HG03025 (cell line): Measurements from ENCODE around the gene MBD3L2.
"Not testable (repeated sequence)": the region's sequence is repeated elsewhere in the genome, so short reads cannot be mapped to it uniquely, and the experiment has no call there.

ENCODE experiments used
- ATAC-seq: cut with Tn5 transposase; IDR thresholded peaks from one replicate; pipeline ENCODE4 v1.9.1; 2021; ENCODE audit warnings: mild to moderate bottlenecking, moderate library complexity; ENCODE audit not compliant: unreplicated experiment, low FRiP score

Gene MBD3L2

DNA sequence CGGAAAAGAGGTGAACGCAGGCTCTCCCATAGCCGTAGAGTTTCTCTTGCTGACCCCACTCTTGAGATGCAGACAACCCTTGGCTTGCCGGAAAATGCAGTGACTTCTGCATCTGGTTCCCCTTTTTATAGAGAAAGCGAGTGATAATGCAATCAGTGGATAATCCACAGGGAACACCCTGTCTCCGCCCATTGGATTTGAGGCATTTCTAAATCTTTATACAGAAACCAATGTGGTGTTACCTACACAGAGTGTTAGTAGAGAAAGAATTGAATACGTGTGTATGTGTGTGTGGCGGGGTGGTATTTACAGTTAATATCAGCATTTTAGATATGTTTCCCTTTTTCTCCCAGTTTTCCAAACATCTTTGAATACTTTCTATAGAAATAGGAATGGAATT lies 9.5 kb downstream of the MBD3L2 start, which contains the start of gene MBD3L3:
TSS of gene MBD3L3 (minus strand) at position 101 of the 400 bp plus-strand sequence. CDS start at position 30, 71 bp downstream.
- ATAC-seq: not testable (repeated sequence)

DNA sequence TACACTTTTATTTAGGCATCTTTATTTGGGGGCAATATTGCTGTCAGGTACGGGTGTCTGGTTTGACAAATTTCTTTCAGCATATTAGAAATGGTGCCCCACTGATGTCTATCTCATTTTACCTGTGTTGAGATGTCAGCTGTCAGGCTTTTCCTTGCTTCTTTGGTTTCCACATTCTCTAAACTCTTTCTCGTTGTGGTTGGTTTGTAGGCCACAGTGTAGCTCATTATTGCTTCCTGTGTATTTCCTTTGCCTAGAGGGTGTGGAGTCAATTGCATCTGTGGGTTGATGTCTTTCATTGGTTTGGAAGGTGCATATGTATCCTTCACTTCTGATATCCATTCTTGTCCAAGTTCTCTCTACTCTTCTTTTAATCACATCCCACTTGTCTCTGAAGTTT lies 10.9 kb downstream of the MBD3L2 start:
- not testable (repeated sequence) for ATAC-seq

DNA sequence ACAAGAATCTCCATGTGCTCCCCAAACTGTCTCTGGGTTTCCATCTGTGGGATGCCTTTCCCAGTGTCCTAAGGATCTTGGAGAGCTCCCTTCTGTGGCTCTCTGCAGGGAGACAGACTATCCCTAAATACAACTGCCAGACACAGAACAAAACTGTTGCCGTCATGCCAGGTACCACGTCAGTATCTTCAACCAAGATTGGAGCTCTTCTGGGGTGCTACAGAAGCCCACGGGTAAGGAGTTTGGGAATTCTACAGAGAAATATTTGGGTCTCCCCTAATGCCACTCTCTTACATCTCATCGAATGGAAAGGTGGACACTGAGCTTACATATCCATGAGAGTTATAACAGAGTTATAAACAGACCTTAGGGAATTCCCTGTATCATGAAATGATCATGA lies 14.2 kb downstream of the MBD3L2 start:
- ATAC-seq: no peak

DNA sequence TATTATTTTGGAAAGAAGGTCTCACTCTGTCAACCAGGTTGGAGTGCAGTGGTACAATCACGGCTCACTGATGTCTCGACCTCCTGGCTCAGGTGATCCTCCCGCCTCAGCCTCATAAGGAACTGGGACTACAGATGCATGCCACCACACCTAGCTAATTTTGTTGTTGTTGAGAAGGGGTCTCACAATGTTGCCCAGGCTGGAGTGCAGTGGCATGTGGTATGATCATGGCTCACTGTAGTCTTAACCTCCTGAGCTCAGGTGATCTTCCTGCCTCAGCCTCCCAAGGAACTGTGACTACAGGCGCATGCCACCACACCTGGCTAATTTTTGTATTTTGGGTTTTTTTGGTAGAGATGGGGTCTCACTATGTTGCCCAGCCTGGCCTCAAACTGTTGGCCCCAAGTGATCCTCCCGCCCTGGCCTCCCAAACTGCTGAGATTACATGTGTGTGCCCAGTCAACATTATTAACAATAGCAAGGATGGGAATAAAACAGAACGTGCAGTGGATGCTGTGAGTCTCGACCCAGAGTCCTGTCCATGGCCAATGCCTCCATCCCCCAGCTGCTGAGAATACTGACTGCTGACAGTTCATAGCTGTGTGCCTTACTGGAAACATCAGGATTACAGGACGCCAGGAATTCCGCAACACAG lies 14.8 kb downstream of the MBD3L2 start:
- ATAC-seq: no peak

DNA sequence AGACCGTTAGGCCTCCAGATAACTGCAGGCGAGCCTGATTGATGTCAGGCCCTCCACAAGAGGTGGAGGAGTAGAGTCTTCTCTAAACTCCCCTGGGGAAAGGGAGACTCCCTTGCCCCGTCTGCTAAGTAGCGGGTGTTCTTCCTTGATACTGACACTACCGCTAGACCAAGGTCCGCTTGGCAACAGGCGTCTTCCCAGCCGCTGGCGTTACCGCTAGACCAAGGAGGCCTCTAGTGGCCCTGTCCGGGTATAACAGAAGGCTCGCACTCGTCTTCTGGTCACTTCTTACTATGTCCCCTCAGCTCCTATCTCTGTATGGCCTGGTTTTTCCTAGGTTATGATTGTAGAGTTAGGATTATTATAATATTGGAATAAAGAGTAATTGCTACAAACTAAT lies 18.0 kb downstream of the MBD3L2 start:
- not testable (repeated sequence) for ATAC-seq

DNA sequence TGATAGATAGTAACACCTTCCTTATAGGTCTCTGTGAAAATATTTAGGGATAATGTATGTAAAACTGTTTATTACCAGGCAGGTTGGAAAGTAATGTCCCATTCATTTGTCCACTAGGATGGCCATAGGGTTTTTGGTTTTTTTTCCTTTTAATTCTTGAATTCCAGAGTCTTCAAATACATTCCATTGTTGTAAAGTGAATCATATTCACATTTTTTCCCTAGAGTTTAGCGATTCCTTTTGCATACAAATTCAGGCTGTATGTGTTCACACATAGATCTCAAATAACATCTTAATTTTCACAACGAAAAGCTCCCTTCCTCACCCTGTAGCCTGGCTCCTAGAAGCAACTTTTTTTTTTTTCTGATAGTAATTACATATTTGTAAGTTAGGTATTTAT lies 18.6 kb downstream of the MBD3L2 start:
- no peak for ATAC-seq

DNA sequence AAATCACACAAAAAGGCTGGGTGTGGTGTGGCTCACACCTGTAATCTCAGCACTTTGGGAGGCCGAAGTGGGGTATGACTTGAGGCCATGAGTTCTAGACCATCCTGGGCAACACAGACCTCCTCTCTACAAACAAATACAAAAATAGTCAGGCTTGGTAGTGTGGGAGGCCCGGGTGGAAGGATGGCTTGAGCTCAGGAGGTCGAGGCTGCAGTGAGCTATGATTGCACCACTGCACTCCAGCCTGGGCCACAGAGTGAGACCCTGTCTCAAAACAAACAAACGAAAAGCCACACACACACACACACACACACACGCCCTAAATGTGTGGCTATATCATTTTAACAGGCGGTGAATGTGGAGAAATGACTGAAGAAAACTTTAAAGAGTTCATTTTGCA lies 19.5 kb downstream of the MBD3L2 start:
- ATAC-seq: no peak

DNA sequence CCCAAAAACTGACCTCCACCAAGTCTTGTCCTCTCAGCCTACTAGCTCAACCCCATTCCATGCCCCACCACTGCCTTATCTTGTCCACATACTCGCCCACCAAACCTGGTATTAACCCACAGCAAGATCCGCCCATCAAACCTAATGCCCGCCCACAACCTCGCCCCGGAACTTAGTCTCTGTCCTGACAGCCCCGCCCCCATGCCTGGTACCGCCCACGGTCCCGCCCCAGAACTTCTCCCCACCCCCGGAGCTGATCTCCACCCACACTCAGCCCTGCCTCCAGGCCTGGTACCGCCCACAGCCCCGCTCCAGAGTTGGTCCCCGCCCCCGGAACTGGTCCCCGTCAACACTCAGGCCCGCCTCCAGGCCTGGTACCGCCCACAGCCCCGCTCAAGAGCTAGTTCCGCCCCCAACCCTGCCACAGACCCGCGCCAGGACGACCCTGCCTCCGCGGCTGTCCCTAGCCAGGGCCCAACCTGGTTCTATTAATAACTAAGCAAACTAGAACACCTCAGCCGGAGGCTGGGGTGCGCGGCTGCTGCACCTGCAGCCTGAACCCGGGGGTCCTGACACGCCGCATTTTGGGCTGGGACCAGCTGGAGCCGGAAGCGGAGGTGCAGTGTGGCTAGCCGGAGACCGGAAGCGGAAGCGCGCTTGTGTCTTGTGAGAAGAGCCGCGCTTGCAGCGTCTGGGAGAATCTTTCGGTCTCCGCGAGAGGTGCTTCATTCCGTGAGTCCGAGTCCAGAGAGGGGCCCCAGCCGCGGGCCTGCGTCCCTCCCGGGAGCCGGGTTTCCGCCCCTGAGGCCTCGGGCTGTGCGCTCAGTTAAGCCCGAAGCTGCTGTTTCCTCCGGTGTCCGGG lies 20.2 kb downstream of the MBD3L2 start, which contains the start of gene ZNF557:
TSS of gene ZNF557 (plus strand) at position 662 of the 862 bp plus-strand sequence. CDS start 5,372 bp downstream, outside the sequence.
- peak; percentile 90 for ATAC-seq

DNA sequence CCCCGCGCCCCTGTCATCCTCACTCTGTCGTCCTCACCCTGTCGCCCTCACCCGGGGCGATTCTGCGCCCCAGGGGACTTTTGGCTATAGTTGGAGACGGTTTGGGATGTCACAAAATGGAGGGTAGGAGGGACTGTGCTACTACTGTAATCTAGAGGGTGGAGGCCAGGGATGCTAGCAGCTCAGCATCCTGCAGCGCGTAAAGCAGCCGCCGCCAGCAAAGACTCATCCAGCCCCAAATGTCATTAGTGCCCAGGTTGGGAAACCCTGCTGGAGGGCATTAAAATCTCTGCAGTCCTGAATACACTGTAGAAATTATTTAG lies 20.7 kb downstream of the MBD3L2 start:
- ATAC-seq: no peak

DNA sequence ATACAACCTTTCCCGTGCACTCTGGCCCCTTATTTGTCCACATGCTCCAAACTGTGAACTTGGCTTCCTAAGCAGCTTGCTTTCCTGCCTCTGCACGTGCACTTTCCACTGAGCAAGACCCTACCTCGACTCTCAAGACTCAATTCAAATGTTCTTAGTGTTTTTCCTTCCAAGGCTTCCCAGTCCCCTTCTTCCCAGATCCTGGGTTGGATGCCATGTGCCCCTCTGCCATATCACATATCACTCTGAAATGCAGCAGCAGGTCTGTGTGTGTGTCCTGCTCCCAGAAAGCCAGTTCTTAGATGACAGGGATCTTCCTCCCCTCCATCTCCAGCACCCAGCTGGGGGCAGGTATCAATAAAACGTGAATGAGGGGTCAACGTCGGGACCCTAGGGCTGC lies 23.4 kb downstream of the MBD3L2 start:
- ATAC-seq: no peak

DNA sequence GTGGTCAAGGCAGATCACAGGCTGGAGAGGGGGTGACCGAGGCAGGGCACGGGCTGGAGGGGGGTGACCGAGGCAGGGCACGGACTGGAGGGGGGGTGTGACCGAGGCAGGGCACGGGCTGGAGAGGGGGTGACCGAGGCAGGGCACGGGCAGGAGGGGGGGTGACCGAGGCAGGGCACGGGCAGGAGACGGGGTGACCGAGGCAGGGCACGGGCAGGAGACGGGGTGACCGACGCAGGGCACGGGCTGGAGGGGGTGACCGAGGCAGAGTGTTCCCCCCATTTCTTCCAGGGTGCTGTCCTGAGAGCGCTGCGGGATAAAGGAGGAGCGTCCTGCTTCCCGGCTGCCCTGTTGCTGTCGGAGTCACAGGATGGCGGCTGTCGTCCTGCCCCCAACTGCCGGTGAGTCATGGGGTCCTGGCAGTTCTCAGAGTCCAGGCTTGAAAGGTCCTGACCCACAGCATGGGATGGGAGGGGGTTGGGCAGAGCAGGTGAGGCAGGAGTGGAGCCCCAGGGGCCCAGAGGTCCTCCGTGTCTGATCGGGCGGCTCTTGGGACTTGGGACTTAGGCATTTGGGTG lies 25.7 kb downstream of the MBD3L2 start:
- no peak for ATAC-seq

DNA sequence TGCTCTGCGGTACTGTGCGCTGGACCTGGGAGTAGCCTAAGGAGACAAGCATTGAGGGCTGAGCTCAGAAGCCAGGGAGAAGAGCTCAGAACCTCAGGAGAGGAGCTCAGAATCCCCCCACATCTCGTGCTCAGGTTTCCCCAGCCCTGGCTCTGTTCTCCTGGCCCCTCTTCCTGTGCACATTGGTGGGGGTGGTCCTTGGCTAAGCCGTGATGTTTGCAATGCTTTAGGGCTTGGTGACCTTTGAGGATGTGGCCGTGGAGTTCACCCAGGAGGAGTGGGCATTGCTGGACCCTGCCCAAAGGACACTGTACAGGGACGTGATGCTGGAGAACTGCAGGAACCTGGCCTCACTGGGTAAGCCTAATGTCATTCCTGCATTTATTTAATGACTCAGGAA lies 27.0 kb downstream of the MBD3L2 start:
- ATAC-seq: no peak

DNA sequence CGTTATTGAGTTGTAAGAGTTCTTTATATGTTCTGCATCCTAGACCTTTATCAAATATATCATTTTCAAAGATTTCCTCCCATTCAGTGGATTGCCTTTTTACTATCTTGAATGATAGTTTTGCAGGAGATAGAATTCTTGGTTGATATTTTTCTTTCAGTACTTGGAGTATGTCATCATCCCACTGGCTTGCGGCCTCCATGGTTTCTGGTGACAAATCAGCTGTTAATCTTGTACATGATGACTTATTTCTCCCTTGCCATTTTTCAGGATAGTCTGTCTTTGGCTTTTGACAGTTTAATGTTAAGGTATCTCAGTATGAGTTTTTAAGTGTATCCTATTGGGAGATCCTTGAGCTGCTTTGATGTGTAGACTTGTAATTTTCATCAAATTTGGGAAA lies 28.9 kb downstream of the MBD3L2 start:
- ATAC-seq: no peak

DNA sequence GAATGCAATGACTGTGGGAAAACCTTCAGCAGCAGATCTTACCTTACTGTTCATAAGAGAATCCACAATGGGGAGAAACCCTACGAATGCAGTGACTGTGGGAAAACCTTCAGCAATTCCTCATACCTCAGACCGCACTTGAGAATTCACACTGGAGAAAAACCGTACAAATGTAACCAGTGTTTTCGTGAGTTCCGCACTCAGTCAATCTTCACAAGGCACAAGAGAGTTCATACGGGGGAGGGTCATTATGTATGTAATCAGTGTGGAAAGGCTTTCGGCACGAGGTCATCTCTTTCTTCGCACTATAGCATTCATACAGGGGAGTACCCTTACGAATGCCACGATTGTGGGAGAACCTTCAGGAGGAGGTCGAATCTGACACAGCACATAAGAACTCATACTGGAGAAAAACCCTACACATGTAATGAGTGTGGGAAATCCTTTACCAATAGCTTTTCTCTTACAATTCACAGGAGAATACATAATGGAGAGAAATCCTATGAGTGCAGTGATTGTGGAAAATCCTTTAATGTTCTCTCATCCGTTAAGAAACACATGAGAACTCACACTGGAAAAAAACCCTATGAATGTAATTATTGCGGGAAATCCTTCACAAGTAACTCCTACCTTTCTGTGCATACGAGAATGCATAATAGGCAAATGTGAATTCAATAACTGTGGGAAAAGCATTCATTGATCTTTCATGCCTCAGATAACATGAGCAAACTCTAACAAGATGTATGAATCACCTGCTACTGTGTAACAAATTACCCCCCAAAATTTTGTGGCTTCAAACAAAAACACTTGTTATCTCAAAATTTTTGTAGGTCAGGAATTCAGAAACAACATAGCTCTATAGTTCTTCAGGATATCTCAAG lies 34.2 kb downstream of the MBD3L2 start:
- no peak for ATAC-seq

DNA sequence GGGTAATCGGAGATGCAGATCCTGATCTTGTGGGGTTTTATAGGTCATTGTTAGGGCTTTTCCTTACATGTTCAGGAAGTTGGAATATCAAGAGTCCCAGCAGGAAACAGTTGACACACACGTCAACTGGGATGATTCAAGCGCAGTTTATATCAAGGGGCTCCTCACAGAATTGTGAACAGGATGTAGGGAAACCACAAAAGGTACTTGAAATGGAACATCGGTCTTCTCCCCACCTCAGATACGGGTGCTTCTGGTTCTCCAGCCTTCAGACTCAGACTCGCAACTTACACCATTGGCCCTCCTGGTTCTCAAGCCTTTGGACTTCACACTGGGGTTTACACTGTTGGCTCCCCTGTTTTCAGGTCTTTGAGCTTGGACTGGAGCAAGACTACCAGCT lies 39.9 kb downstream of the MBD3L2 start:
- no peak for ATAC-seq

DNA sequence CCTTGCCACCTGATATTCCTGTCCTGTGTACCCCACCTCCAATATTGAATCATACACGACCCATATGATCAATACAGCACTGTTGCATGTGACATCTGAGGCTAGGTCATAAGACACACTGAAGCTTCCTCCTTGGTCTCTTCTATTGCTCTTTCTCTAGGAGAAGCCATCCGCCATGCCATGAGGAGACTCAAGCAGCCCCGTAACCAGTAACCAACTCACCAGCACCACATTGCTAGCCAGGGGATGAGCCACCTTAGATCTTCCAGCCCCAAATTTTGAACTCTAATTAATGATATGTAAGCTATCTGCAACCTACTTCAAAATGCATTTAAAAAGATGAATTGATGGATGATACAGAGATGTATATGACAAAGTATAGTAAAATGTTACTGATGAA lies 49.0 kb downstream of the MBD3L2 start:
- no peak for ATAC-seq

DNA sequence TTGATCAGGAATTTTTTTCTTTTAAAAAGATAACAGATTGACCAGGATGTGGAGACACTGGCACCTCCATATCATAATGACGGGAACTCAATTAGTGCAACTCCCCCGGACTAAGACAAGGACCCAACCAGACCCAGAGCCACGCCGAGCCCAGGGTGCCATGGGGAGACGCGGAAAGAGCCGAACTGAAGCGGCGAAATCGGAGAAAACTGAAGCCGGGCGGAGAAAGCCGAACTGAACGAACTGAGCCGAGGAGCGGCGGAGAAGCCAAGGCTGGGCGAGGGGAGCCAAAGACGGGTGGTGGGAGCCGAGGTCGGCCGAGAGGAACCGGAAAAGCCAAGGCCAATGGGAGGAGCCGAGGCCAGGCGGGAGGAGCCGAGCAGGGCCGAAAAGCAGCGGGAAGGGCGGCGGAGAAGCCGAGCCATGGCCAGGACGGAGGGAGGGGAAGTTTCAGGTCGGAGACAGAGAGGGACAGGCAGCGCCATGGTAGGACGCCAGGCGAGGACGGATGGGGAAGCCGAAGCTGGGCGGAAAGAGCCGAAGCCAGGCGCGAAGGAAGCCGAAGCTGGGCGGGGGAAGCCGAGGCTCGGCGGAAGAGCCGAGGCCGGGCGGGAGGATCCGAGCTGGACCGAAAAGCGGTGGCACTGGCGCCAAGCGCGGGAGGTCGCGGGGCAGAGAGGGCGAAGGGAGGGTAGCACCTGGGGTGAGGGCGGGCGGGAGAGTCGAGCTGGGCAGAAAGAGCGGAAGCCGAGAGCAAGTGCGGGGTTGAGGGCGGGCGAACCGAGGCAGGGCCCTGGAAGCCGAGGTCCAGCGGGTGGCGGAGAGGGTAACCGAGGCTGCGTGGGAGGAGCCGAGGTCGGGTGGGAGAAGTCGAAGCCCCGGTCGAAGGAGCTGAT lies 49.8 kb downstream of the MBD3L2 start:
- peak; percentile 66 for ATAC-seq

DNA sequence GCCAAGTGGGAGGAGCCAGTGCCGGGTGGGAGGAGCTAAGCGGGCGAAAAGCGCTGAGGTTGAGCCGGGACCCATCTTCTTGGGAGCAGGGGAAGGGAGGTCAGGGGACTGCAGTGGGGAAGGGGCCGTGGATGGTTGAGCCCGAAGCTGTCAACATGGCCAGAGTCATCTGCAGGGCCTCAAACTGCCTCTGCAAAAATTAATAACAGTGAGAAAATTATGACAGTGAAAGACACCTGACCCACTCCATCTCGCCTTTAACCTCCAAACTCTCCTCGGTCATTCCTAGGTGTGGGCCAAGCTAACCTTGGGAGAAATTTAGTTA lies 50.4 kb downstream of the MBD3L2 start:
- no peak for ATAC-seq
